Body of pancreas (tissue), 4 donors: ENCODE data around the gene NEK11.

Experiments
- CTCF ChIP-seq, 7 experiments: fragments of 450-650 bp in 4 of 7; fragments of 200-600 bp in 3 of 7; sonication (generic) in 3 of 7; IDR thresholded peaks; one replicate each; pipeline ENCODE4 v1.5.1; 2016 to 2019; ENCODE audit warnings: antibody characterized with exemption in 7 of 7
- POLR2A ChIP-seq, 3 donors: fragments of 450-650 bp; IDR thresholded peaks; one replicate each; pipeline ENCODE4 v1.6.1; 2016; ENCODE audit warnings: antibody characterized with exemption in 3 of 3, mild to moderate bottlenecking in 2 of 3

- TF ChIP-seq CTCF (IDR thresholded peaks at IDR 0.05) (no peak), POLR2A (IDR thresholded peaks at IDR 0.05) (no peak)
Observed at GRCh38 chr3:131350506-131350905, 323.8 kb downstream of the NEK11 start.
